HEK293 (cell line): ENCODE measurements around the gene ARHGAP21.

ENCODE experiments used
- CTCF ChIA-PET: fragments of 350-600 bp; formaldehyde crosslinking; extraction: SDS; loops from one replicate; lab custom pipeline; 2021; ENCODE audit warnings: antibody characterized with exemption; lab: Yijun Ruan, JAX
- POLR2A ChIA-PET: fragments of 300-600 bp; formaldehyde crosslinking; extraction: SDS; loops from one replicate; lab custom pipeline; 2020; ENCODE audit warnings: antibody characterized with exemption, inconsistent platforms; lab: Yijun Ruan, JAX
- H3K27ac ChIP-seq: fragments of 200-500 bp; sonication (Bioruptor generic); 2 replicates; pipeline ENCODE4 v1.5.1; 2014; ENCODE audit warnings: low read depth, low read length, control low read depth, inconsistent platforms; ENCODE audit errors: extremely low read depth
- H3K36me3 ChIP-seq, 2 experiments: fragments of 200-500 bp in 1 of 2; sonication (Bioruptor generic) in 1 of 2; 1 replicate in 1 of 2; 2 replicates in 1 of 2; pipeline ENCODE4 v1.5.1; 2014 to 2017; ENCODE audit warnings: inconsistent platforms in 2 of 2, low read length in 2 of 2; ENCODE audit not compliant: control insufficient read depth in 2 of 2, insufficient read depth in 1 of 2
- H3K4me1 ChIP-seq: fragments of 200-500 bp; sonication (Bioruptor generic); 2 replicates; pipeline ENCODE4 v1.5.1; 2014; ENCODE audit warnings: mild to moderate bottlenecking, low read length, inconsistent platforms; ENCODE audit not compliant: control insufficient read depth, insufficient read depth
- H3K4me3 ChIP-seq: 2 replicates; pipeline ENCODE4 v1.5.1; 2011; ENCODE audit warnings: low read depth, mild to moderate bottlenecking, control low read depth, low read length, moderate library complexity
- H3K9me3 ChIP-seq: fragments of 200-500 bp; sonication (Bioruptor generic); 2 replicates; pipeline ENCODE4 v1.5.1; 2014; ENCODE audit warnings: low read depth, low read length, inconsistent platforms; ENCODE audit not compliant: control insufficient read depth, insufficient read depth
- GLI4 ChIP-seq: fragments of 450-650 bp; formaldehyde crosslinking; IDR thresholded peaks from 2 replicates; pipeline ENCODE4 v1.5.1; 2016; ENCODE audit warnings: missing biosample characterization, missing genetic modification characterization
- GLIS1 ChIP-seq: fragments of 450-650 bp; formaldehyde crosslinking; IDR thresholded peaks from 2 replicates; pipeline ENCODE4 v1.5.1; 2016; ENCODE audit warnings: missing biosample characterization, missing genetic modification characterization
- ZBTB8A ChIP-seq: fragments of 450-650 bp; formaldehyde crosslinking; IDR thresholded peaks from 2 replicates; pipeline ENCODE4 v1.5.1; 2016; ENCODE audit warnings: missing biosample characterization, missing genetic modification characterization
- ZFP41 ChIP-seq: fragments of 450-650 bp; formaldehyde crosslinking; IDR thresholded peaks from 2 replicates; pipeline ENCODE4 v1.5.1; 2016; ENCODE audit warnings: missing biosample characterization, missing genetic modification characterization, borderline replicate concordance
- ZNF146 ChIP-seq: fragments of 450-650 bp; formaldehyde crosslinking; IDR thresholded peaks from 2 replicates; pipeline ENCODE4 v1.5.1; 2016; ENCODE audit warnings: missing biosample characterization, missing genetic modification characterization
- ZNF174 ChIP-seq: fragments of 450-650 bp; formaldehyde crosslinking; IDR thresholded peaks from 2 replicates; pipeline ENCODE4 v1.5.0; 2017; ENCODE audit warnings: missing biosample characterization, mild to moderate bottlenecking, missing genetic modification characterization
- ZNF184 ChIP-seq: fragments of 450-650 bp; IDR thresholded peaks from 2 replicates; pipeline ENCODE4 v1.5.1; 2018; ENCODE audit warnings: missing biosample characterization, mild to moderate bottlenecking, missing genetic modification characterization
- ZNF324 ChIP-seq: fragments of 450-650 bp; formaldehyde crosslinking; IDR thresholded peaks from 2 replicates; pipeline ENCODE4 v1.5.1; 2016; ENCODE audit warnings: missing biosample characterization, missing genetic modification characterization
- ZNF37A ChIP-seq: fragments of 450-650 bp; IDR thresholded peaks from 2 replicates; pipeline ENCODE4 v1.5.1; 2018; ENCODE audit warnings: missing biosample characterization, missing genetic modification characterization
- ZNF426 ChIP-seq: fragments of 450-650 bp; formaldehyde crosslinking; IDR thresholded peaks from 2 replicates; pipeline ENCODE4 v1.5.1; 2017; ENCODE audit warnings: missing biosample characterization, missing genetic modification characterization, mild to moderate bottlenecking, inconsistent platforms, moderate library complexity
- ZNF501 ChIP-seq: fragments of 450-650 bp; formaldehyde crosslinking; IDR thresholded peaks from 2 replicates; pipeline ENCODE4 v1.5.1; 2016; ENCODE audit warnings: missing biosample characterization, missing genetic modification characterization
- ZNF621 ChIP-seq: fragments of 450-650 bp; formaldehyde crosslinking; IDR thresholded peaks from 2 replicates; pipeline ENCODE4 v1.5.1; 2017; ENCODE audit warnings: missing biosample characterization, missing genetic modification characterization
- ZNF843 ChIP-seq: fragments of 450-650 bp; formaldehyde crosslinking; IDR thresholded peaks from 2 replicates; pipeline ENCODE4 v1.5.1; 2016; ENCODE audit warnings: missing biosample characterization, missing genetic modification characterization
- TF ChIP-seq, protein P1 (sequence below): fragments of 450-650 bp; formaldehyde crosslinking; IDR thresholded peaks from 2 replicates; pipeline ENCODE4 v1.5.1; 2016; ENCODE audit warnings: missing biosample characterization, missing genetic modification characterization
- TF ChIP-seq, protein P2 (sequence below): fragments of 450-650 bp; formaldehyde crosslinking; IDR thresholded peaks from 2 replicates; pipeline ENCODE4 v1.5.1; 2016; ENCODE audit warnings: missing biosample characterization, missing genetic modification characterization
- TF ChIP-seq, protein P3 (sequence below): fragments of 450-650 bp; formaldehyde crosslinking; IDR thresholded peaks from 2 replicates; pipeline ENCODE4 v1.5.1; 2016; ENCODE audit warnings: missing biosample characterization, missing genetic modification characterization
- TF ChIP-seq, protein P4 (sequence below): fragments of 450-650 bp; formaldehyde crosslinking; IDR thresholded peaks from 2 replicates; pipeline ENCODE4 v1.5.1; 2016; ENCODE audit warnings: missing biosample characterization, missing genetic modification characterization
- TF ChIP-seq, protein P5 (sequence below): fragments of 450-650 bp; formaldehyde crosslinking; IDR thresholded peaks from 2 replicates; pipeline ENCODE4 v1.5.1; 2016; ENCODE audit warnings: missing biosample characterization, missing genetic modification characterization

ARHGAP21 gene

DNA sequence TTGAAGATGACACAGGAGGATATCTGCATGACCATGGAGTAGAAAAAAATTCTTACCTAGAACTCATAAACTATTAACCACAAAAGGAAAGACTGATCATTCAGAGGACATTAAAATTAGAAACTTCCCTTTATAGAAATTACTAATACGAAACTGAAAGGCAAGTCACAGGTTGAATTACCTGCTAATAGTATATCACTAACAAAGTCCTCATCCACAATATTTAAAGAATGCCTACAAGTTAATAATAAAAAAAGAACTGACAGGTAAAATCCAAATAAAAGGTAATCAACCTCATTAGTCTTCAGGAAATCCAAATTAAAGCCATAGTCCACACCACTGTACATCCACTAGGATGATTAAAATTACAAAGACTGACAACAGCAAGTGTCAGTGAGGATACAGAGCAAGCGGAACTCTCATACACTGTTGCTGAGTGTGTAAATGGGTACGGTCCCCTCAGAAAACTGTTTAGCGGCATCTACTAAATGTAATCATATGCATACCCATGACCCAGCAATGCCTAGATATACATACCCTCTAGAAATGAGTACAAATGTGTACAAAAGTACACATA, 71.2 kb downstream of the ARHGAP21 start:
- no peak overlapping the region for H3K27ac ChIP-seq
- TF ChIP-seq, protein P1, sequence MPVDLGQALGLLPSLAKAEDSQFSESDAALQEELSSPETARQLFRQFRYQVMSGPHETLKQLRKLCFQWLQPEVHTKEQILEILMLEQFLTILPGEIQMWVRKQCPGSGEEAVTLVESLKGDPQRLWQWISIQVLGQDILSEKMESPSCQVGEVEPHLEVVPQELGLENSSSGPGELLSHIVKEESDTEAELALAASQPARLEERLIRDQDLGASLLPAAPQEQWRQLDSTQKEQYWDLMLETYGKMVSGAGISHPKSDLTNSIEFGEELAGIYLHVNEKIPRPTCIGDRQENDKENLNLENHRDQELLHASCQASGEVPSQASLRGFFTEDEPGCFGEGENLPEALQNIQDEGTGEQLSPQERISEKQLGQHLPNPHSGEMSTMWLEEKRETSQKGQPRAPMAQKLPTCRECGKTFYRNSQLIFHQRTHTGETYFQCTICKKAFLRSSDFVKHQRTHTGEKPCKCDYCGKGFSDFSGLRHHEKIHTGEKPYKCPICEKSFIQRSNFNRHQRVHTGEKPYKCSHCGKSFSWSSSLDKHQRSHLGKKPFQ (tag by site-specific recombination): no peak
- TF ChIP-seq, protein P2, sequence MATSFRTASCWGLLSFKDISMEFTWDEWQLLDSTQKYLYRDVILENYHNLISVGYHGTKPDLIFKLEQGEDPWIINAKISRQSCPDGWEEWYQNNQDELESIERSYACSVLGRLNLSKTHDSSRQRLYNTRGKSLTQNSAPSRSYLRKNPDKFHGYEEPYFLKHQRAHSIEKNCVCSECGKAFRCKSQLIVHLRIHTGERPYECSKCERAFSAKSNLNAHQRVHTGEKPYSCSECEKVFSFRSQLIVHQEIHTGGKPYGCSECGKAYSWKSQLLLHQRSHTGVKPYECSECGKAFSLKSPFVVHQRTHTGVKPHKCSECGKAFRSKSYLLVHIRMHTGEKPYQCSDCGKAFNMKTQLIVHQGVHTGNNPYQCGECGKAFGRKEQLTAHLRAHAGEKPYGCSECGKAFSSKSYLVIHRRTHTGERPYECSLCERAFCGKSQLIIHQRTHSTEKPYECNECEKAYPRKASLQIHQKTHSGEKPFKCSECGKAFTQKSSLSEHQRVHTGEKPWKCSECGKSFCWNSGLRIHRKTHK: no peak
- TF ChIP-seq, protein P3, sequence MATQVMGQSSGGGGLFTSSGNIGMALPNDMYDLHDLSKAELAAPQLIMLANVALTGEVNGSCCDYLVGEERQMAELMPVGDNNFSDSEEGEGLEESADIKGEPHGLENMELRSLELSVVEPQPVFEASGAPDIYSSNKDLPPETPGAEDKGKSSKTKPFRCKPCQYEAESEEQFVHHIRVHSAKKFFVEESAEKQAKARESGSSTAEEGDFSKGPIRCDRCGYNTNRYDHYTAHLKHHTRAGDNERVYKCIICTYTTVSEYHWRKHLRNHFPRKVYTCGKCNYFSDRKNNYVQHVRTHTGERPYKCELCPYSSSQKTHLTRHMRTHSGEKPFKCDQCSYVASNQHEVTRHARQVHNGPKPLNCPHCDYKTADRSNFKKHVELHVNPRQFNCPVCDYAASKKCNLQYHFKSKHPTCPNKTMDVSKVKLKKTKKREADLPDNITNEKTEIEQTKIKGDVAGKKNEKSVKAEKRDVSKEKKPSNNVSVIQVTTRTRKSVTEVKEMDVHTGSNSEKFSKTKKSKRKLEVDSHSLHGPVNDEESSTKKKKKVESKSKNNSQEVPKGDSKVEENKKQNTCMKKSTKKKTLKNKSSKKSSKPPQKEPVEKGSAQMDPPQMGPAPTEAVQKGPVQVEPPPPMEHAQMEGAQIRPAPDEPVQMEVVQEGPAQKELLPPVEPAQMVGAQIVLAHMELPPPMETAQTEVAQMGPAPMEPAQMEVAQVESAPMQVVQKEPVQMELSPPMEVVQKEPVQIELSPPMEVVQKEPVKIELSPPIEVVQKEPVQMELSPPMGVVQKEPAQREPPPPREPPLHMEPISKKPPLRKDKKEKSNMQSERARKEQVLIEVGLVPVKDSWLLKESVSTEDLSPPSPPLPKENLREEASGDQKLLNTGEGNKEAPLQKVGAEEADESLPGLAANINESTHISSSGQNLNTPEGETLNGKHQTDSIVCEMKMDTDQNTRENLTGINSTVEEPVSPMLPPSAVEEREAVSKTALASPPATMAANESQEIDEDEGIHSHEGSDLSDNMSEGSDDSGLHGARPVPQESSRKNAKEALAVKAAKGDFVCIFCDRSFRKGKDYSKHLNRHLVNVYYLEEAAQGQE (tag by site-specific recombination): no peak
- TF ChIP-seq ZNF426 (tag by site-specific recombination): no peak
- no peak for TF ChIP-seq GLI4
- TF ChIP-seq GLIS1: no peak
- TF ChIP-seq ZNF146 (tag by site-specific recombination): no peak
- TF ChIP-seq, protein P4, sequence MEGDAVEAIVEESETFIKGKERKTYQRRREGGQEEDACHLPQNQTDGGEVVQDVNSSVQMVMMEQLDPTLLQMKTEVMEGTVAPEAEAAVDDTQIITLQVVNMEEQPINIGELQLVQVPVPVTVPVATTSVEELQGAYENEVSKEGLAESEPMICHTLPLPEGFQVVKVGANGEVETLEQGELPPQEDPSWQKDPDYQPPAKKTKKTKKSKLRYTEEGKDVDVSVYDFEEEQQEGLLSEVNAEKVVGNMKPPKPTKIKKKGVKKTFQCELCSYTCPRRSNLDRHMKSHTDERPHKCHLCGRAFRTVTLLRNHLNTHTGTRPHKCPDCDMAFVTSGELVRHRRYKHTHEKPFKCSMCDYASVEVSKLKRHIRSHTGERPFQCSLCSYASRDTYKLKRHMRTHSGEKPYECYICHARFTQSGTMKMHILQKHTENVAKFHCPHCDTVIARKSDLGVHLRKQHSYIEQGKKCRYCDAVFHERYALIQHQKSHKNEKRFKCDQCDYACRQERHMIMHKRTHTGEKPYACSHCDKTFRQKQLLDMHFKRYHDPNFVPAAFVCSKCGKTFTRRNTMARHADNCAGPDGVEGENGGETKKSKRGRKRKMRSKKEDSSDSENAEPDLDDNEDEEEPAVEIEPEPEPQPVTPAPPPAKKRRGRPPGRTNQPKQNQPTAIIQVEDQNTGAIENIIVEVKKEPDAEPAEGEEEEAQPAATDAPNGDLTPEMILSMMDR (tag by site-specific recombination): no peak
- TF ChIP-seq ZNF501 (tag by site-specific recombination): no peak
- TF ChIP-seq ZNF184 (tag by site-specific recombination): no peak
- no peak for TF ChIP-seq ZNF37A (tag by site-specific recombination)
- TF ChIP-seq ZNF843 (tag by site-specific recombination): no peak
- no peak for TF ChIP-seq ZNF324 (tag by site-specific recombination)
- TF ChIP-seq ZFP41 (tag by site-specific recombination): no peak
- TF ChIP-seq ZNF174 (tag by site-specific recombination): no peak
- no peak for TF ChIP-seq ZBTB8A (tag by site-specific recombination)
- TF ChIP-seq, protein P5, sequence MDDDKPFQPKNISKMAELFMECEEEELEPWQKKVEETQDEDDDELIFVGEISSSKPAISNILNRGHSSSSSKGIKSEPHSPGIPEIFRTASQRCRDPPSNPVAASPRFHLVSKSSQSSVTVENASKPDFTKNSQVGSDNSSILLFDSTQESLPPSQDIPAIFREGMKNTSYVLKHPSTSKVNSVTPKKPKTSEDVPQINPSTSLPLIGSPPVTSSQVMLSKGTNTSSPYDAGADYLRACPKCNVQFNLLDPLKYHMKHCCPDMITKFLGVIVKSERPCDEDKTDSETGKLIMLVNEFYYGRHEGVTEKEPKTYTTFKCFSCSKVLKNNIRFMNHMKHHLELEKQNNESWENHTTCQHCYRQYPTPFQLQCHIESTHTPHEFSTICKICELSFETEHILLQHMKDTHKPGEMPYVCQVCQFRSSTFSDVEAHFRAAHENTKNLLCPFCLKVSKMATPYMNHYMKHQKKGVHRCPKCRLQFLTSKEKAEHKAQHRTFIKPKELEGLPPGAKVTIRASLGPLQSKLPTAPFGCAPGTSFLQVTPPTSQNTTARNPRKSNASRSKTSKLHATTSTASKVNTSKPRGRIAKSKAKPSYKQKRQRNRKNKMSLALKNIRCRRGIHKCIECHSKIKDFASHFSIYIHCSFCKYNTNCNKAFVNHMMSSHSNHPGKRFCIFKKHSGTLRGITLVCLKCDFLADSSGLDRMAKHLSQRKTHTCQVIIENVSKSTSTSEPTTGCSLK (tag by site-specific recombination): no peak
- no peak for TF ChIP-seq ZNF621 (tag by site-specific recombination)
- TF ChIP-seq, all 188 proteins: peak for 0
- no peaks in the 10 kb centered on the region for H3K36me3 ChIP-seq
- H3K4me3 ChIP-seq: no peak overlapping the region
- CTCF ChIA-PET: no interaction called here
- no peaks in the 10 kb centered on the region for H3K9me3 ChIP-seq
- no peaks in the 10 kb centered on the region for H3K4me1 ChIP-seq
- POLR2A ChIA-PET: no interaction called here
